NCI-H1092 (cell line): ENCODE measurements around the gene LIPN.
A peak's percentile ranks its signal among the peaks of the same experiment; 100 is the strongest.

Source experiments
- DNase-seq: peaks from one replicate; lab custom pipeline; 2025; lab: John Stamatoyannopoulos, UW

Gene LIPN

DNA sequence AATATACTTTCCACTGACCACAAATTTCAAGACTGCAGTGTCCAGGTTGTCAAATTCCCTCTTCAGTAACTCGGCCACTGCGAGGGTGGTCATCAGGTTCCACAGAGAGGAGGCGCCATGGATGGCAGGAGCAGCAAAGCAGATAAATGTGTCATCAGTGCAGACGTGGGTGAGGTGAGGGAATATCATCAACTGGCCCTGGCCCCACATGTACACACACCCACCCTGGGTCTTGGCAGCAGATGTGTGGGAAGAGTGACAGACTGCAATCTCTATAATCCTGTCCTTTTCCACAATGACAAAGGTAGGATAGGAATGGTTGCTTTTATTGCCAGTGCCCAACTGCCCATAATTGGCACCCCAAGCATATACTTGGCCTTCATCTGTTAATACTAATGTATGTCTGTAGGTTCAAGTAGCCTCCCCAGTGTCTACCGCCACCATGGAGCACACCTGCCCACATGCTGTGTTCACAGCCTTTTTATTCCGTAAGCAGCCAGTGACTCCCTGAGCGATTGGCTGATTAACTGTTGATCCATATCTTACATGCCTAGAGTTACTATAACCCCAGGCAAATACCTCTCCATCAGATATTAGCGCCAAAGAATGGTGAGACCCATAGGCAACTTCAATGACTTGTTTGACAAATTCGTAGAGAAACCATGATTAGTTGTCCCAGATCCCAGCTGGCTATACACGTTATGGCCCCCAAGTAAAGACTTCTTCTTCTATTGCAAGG is 26.4 kb downstream of the LIPN start:
- DNase-seq, result no peak

- DNase-seq, result no peak
Observed at GRCh38 chr10:88787463-88787862, 27.6 kb downstream of the LIPN start.

- DNase-seq, result no peak
Observed at GRCh38 chr10:88788924-88789323, 29.1 kb downstream of the LIPN start.

DNA sequence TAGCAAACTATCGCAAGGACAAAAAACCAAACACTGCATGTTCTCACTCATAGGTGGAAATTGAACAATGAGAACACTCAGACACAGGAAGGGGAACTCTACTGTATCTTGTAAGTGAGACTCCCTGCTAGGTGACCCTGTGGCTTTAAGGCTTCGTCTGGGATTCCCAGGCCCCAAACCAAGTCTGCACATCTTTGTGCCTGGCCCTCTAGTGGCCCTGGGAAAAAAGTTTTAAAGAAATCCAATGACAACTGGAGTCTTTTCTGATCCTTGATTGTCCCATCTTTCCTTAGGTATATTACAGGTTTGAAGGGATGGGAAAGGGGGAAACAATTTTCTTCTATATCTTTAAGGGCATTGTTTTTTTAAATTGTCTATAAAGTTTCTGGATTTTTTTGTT is 32.1 kb downstream of the LIPN start:
- DNase-seq, result no peak

DNA sequence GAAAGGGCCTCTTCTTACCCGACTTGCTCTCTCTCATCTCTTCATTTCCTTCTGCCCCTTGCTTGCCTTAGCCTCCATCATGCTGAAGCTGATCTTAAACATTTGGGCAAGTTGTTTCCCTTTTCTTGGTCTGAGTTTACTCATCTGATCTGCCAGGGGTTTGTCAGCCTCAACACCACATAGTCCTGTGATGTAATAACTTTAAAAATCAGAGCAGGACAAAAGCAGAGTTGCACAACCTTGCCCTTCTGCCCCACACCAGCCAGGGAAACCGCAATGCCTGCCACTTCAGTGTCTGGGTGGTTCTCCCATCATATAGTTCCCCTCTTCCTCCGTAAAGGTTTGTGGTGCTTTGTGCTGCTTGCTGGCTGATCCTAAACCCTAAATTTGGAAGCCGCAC is 32.8 kb downstream of the LIPN start:
- no peak for DNase-seq

- DNase-seq, result no peak
Observed at GRCh38 chr10:88793712-88794299, 34.0 kb downstream of the LIPN start.

- DNase-seq, result no peak
Observed at GRCh38 chr10:88794731-88795130, 34.9 kb downstream of the LIPN start.

DNA sequence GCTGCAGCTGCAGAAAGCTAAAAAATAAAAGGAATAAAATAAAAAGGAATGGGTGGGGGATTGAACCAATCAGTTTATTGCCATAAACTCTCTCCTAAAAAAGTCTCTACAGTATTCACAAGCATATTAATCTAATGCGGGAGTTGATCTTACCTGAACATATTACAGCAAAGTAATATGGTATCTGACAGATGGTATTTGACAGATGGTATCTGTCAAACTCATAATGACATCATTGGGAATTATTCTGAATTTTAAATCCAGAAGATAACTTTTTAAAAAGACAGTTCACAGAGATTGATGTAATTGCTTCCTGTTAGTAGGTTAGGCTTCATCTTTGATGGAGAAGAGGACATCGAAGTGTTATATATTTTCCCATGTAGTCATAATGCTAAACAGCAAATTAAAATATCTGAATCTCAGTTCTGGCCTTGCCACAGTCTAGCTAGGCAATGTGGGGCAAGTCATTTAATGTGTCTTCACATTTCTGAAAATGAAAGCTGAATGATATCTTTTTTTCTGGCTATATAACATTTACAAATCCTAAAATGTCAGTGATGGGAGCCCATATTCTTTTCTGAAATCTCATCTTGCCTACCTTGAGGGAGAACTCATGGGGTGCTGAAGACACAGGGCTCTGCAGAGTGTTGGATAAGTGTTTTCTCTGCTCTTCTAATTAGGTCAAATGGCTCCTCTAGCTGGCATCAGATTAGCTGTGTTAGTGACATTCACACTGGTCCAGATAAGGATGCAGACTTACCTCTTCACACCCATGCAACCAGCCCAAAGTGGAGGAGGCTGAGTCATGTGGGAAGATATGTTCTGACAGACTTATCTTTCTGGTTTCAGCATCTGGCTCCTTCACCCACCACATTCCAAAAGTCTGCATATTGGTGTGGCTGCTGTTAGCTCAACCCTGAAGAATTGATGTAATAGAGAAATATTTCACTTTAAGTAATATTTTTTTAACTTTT is 40.6 kb downstream of the LIPN start:
- DNase-seq, result no peak

DNA sequence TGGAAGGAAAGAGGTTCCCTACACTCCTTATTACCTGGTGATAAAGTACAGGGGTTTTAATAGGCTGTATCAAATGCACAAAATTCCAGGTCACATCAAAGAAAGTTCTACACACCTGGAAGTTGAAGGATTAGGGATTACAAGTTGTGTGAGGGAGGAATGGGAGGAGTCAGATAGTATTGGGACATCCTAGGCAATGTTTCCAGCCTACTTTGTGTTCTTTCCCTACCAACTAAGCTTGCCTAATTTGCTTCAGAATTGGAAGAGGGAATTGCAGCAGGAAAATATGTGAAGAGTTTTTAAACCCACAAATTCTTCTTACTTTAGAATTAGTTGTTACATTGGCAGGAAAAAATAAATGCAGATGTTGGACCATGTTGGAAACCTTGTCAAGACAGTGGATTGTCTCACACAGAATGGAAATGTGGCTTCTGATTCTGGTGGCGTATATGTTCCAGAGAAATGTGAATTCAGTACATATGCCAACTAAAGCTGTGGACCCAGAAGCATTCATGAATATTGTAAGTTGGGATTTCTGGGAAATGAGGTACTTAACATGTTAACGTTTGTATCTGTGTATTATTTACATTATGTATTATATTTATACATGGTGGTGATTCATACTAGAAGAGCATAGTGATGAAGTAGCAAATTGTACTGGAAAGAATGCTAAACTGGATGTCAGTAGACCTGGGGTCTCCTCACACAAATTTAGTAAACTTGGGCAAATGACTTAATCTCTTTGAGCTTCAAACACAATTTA is 42.9 kb downstream of the LIPN start, which contains the start of gene LIPM:
Gene LIPM, plus strand, starts transcription at position 208 of the 763 bp plus-strand sequence. Its CDS starts 167 bp downstream, at position 375.
- no peak for DNase-seq

DNA sequence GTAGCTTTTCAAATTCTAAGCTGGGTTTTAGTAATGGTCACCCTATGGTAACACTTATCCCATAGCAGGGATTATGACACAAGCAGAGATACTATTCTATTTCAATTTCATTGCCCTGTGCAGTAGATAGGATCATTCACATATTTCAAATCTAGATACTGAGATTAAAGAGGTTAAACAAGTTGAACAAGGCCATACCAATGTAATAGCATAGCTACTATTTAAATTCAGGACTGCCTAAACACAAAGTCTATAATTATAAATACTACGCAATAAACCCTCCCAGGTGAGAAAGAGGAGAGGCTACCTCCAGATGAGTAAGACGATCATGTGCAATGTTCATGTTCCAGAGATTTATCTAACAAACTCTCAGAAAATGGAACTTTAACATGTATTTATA is 43.8 kb downstream of the LIPN start:
- DNase-seq, result no peak

DNA sequence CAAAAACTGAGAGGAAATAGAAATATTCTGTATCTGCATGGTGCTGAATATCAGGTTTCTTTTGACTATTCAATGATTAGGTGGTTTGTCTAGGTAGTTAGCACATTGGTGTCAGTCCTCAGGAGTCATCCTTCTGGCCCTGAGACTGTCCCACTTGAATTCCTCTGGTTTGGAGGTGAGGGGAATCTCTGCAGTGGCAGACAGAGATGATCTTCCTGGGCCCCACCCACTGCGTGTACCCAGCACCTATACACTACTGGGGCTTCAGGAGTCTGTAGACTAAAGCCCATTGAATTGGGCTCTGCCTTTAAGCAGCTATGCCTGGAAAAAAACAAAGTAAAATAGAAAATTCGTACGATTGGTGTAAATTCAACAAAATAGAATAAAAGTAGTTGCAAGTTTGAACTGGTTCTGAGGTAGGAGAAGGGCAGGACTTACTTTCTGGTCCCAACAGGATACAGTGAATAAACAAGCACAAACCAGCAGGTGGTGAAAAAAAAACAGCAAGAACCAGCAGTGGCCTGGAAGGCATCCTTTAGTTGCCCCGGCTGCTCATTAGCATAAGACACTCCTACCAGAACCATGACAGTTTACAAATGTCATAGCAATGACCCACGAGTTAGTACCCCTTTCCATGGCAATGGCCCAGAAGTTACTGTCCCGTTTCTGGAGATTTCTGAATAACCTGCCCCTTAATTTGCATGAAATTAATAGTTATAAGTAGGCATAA is 44.4 kb downstream of the LIPN start:
- DNase-seq, result no peak

DNA sequence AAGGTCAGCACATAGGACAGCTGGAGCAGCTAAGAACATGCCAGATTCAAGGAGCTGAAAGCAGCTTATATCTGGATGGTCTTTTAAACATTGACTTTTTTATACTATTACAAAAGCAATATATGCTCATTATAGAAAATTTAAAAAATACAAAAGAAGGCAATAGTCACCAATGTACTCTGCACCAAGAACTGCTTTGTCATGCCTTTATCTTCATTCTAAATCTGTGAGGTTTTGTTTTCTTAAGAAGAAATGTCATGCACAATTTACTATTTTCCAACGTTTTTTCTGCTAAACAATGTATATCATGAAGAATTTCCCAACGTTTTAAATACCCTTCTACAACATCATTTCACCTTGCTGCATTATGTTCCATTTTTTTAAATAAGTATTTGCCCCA is 45.5 kb downstream of the LIPN start:
- no peak for DNase-seq

DNA sequence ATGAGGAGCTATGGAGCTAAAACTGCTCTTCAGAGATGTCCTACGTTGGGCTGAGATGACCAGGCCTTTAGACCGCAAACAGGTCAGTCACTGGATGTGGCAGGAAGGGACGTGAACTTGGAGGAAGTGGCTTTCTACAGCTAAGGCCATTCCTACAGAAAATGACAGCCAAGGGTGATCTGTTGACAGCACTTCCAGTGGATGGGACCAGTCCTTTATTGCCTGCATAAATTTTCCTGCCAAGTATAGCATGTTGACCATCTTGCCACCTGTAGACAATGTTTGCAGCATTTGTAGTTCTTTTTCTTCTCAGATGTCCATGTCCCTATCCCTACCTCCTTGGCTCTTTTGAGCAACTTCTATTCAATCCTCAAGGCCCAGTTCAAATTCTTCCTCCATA is 46.1 kb downstream of the LIPN start:
- DNase-seq, result no peak

GRCh38 chr10:88809621-88810020 is 49.8 kb downstream of the LIPN start:
- DNase-seq, result no peak

- DNase-seq, result peak; percentile 8
Observed at GRCh38 chr10:88810196-88810961, 50.6 kb downstream of the LIPN start.

GRCh38 chr10:88813200-88813599 is 53.4 kb downstream of the LIPN start:
- no peak for DNase-seq

GRCh38 chr10:88819290-88819689 is 59.5 kb downstream of the LIPN start:
- no peak for DNase-seq

DNA sequence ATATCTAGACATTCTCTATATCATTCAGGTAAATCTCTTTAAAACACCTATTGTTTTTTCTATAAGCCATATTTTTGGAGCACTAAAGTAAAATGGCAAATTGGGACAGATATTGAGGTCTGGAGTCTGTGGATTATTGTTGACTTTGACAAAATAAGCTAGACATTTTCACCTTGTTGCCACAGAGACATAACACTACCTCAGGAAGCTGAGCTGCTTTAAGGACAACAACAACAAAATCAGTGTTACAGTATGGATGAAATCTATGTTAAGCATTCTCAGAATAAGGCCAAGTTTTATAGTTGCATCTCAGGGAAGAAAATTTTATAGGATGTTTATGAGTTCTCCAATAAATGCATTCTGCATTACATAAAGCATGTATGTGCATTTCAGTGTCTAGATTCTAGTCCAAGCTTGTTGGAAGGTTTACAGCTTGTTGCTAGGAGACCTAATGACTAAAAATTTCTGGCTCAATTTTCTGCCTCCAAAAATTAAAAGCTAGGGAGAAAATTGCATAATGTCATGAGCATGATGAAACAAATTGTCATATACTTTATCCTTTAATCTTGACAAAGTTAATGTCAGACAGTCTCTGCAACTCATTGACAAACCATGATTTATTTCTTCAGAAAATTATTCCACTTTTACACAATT is 61.1 kb downstream of the LIPN start:
- DNase-seq, result no peak

GRCh38 chr10:88826388-88826787 is 66.6 kb downstream of the LIPN start:
- no peak for DNase-seq

- no peak for DNase-seq
Observed at GRCh38 chr10:88827671-88828070, 67.9 kb downstream of the LIPN start.
